PC-3 (cell line): ENCODE data around the gene TEKT3.

Experiments
- EZH2 ChIP-seq: fragments of 300-600 bp; sonication (generic); IDR thresholded peaks from one replicate; pipeline ENCODE4 v1.6.1; 2017; ENCODE audit warnings: antibody characterized with exemption, mild to moderate bottlenecking, low read length; ENCODE audit not compliant: unreplicated experiment
- EZH2phosphoT487 ChIP-seq: fragments of 300-600 bp; sonication (generic); IDR thresholded peaks from 2 replicates; pipeline ENCODE4 v1.6.1; 2018; ENCODE audit warnings: mild to moderate bottlenecking, antibody characterized with exemption, low read length, borderline replicate concordance
- TF ChIP-seq, protein P1 (sequence below): fragments of 300-600 bp; sonication (generic); conservative IDR thresholded peaks from 2 replicates; pipeline ENCODE4 v1.5.1; 2017; ENCODE audit warnings: antibody characterized with exemption, low read depth, mild to moderate bottlenecking, low read length

DNA sequence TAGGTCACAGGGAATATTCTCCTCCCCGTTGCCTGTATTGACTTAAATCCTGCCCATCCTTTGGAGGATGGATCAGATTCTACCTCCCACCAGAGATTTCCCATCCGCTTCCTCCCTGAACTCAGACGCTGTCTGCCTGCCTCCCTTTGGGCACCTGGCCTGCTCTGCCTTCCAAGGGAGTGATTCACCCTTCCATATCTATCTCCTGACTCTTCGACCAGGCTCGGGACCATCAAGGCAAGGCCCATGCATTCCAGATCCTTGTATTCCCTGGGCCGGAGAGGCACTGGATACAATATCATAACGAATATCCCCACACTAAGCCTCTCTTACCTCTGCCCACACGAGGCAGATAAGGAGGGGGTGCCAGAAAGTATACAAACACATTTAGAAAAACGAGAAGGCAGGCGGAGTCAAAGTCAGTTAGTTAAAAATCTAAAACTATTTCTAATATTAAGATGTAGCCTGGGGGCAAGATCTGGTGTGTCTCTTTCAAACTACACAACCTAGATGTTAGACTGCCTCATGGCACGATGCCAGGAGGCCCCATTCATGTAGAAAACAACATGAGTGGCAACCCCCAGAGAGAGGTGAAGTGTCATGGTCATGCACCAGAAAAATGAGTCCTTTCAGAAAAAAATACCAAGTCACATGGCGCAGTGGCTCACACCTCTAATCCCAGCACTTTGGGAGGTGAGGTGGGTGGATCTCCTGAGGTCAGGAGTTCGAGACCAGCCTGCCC, 85.5 kb downstream of the TEKT3 start:
- TF ChIP-seq, protein P1, sequence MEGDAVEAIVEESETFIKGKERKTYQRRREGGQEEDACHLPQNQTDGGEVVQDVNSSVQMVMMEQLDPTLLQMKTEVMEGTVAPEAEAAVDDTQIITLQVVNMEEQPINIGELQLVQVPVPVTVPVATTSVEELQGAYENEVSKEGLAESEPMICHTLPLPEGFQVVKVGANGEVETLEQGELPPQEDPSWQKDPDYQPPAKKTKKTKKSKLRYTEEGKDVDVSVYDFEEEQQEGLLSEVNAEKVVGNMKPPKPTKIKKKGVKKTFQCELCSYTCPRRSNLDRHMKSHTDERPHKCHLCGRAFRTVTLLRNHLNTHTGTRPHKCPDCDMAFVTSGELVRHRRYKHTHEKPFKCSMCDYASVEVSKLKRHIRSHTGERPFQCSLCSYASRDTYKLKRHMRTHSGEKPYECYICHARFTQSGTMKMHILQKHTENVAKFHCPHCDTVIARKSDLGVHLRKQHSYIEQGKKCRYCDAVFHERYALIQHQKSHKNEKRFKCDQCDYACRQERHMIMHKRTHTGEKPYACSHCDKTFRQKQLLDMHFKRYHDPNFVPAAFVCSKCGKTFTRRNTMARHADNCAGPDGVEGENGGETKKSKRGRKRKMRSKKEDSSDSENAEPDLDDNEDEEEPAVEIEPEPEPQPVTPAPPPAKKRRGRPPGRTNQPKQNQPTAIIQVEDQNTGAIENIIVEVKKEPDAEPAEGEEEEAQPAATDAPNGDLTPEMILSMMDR: no peak
- TF ChIP-seq EZH2phosphoT487 (no peak), EZH2 (no peak)
